Chondrocyte (in vitro differentiated cells): Measurements from ENCODE around the gene NRP1. TPM values are rescaled to one million over a fixed set of nuclear protein-coding genes. Genes with fewer than 3 reads are reported as not detected.
A peak's percentile ranks its signal among the peaks of the same experiment; 100 is the strongest.

ENCODE experiments used
- DNase-seq: peaks from one replicate; pipeline ENCODE4 v3.0.0; 2021; ENCODE audit warnings: mixed read lengths, low spot score
- H3K27ac Mint-ChIP-seq: one replicate; pipeline ENCODE4 v1.8.0; 2021; ENCODE audit warnings: mild to moderate bottlenecking, moderate library complexity, mixed read lengths; ENCODE audit not compliant: unreplicated experiment
- H3K27me3 Mint-ChIP-seq: 2 replicates; pipeline ENCODE4 v1.8.0; 2021; ENCODE audit warnings: low read depth, mixed read lengths
- H3K36me3 Mint-ChIP-seq: 2 replicates; pipeline ENCODE4 v1.8.0; 2021; ENCODE audit warnings: low read depth, mixed read lengths
- H3K4me1 Mint-ChIP-seq: 2 replicates; pipeline ENCODE4 v1.8.0; 2021; ENCODE audit warnings: low read depth, mild to moderate bottlenecking, mixed read lengths
- H3K4me3 Mint-ChIP-seq: one replicate; pipeline ENCODE4 v1.8.0; 2021; ENCODE audit warnings: mild to moderate bottlenecking, moderate library complexity, mixed read lengths; ENCODE audit not compliant: unreplicated experiment
- H3K9me3 Mint-ChIP-seq: 2 replicates; pipeline ENCODE4 v1.8.0; 2021; ENCODE audit warnings: low read depth, mixed read lengths
- CTCF ChIP-seq: fragments of 200-600 bp; sonication (generic); IDR thresholded peaks from 2 replicates; pipeline ENCODE4 v1.5.0; 2021; ENCODE audit warnings: antibody characterized with exemption, mild to moderate bottlenecking, moderate library complexity
- total RNA-seq: library from RNA; stranded (reverse); gene quantifications from 3 replicates; pipeline ENCODE4 v1.2.1, GENCODE V29; 2021

The NRP1 gene
- total RNA-seq, 1 donor from 2014 or later, result 122 TPM

GRCh38 chr10:33234831-33235237 is 99.6 kb downstream of the NRP1 start:
- Mint-ChIP-seq H3K27ac (peak overlapping the region; percentile 85), H3K4me3 (no peak overlapping the region), H3K4me1 (peaks cover 82% of the 10 kb centered on the region), H3K27me3 (no peaks in the 10 kb centered on the region), H3K36me3 (peaks cover 8% of the 10 kb centered on the region), H3K9me3 (no peaks in the 10 kb centered on the region)
- TF ChIP-seq CTCF, result no peak
- DNase-seq, result no peak

DNA sequence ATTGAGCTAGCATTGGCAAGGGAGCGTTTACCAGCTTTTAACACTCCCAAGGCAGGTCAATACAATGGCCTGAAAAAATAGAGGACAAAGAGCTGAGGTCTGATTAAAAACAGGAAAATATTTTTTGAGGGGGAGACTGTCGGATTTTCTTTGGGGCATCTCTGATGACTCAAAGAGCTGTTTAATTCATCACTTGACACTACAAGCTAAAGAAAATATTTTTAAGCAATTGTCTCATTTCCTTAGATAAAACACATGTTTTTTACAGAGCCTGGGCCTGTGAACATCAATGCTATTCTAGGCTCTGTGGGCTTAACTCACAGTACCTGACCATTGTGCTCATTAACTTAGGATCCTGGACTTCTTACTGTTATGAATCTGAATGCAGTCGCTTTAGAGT is 100.8 kb downstream of the NRP1 start:
- Mint-ChIP-seq H3K4me1 (peaks cover 81% of the 10 kb centered on the region), H3K4me3 (no peak overlapping the region), H3K36me3 (peaks cover 5% of the 10 kb centered on the region)

DNA sequence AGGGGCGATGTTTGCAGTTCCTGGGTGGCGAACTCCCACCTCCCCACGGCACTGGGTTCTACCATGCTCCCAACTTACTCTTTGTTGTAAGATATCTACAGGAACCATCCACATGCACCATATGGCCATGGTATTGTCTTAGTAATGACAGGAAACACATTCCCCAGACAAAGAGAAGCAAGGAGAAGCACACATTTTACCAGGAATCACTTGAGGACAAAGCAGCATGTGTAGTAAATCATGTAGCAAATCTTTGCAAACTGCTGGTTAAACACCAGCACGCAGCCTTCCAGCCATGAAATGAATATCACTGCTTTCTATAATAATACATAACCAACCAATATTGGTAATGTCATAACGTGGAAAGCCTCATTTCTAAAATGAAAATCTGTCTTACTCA is 101.2 kb downstream of the NRP1 start:
- no peak overlapping the region for H3K4me3 Mint-ChIP-seq
- H3K27ac Mint-ChIP-seq, result no peak overlapping the region
- H3K9me3 Mint-ChIP-seq, result no peaks in the 10 kb centered on the region
- no peak for TF ChIP-seq CTCF
- H3K27me3 Mint-ChIP-seq, result no peaks in the 10 kb centered on the region
- H3K36me3 Mint-ChIP-seq, result peaks cover 5% of the 10 kb centered on the region
- no peak for DNase-seq
- peaks cover 79% of the 10 kb centered on the region for H3K4me1 Mint-ChIP-seq

More for the DNA sequence above, 100.8 kb downstream of the NRP1 start:
- H3K27me3 Mint-ChIP-seq, result no peaks in the 10 kb centered on the region
- TF ChIP-seq CTCF, result no peak
- DNase-seq, result no peak
- H3K9me3 Mint-ChIP-seq, result no peaks in the 10 kb centered on the region
- H3K27ac Mint-ChIP-seq, result no peak overlapping the region

- Mint-ChIP-seq H3K4me1 (peaks cover 65% of the 10 kb centered on the region), H3K9me3 (no peaks in the 10 kb centered on the region), H3K27ac (no peak overlapping the region), H3K27me3 (no peaks in the 10 kb centered on the region), H3K4me3 (no peak overlapping the region), H3K36me3 (peaks cover 3% of the 10 kb centered on the region)
- DNase-seq, result no peak
- no peak for TF ChIP-seq CTCF
These were observed 102.7 kb downstream of the NRP1 start for GRCh38 chr10:33231621-33232350.

GRCh38 chr10:33229949-33230267 is 104.6 kb downstream of the NRP1 start:
- H3K27me3 Mint-ChIP-seq, result no peaks in the 10 kb centered on the region
- DNase-seq, result no peak
- H3K4me1 Mint-ChIP-seq, result peaks cover 46% of the 10 kb centered on the region
- peak overlapping the region; percentile 60 for H3K27ac Mint-ChIP-seq
- TF ChIP-seq CTCF, result no peak
- H3K36me3 Mint-ChIP-seq, result peaks cover 20% of the 10 kb centered on the region
- no peaks in the 10 kb centered on the region for H3K9me3 Mint-ChIP-seq
- no peak overlapping the region for H3K4me3 Mint-ChIP-seq
